Frontal cortex (tissue), 4 donors: ENCODE results near the gene SPTBN1. TPM values are rescaled to one million over a fixed set of nuclear protein-coding genes. Genes with fewer than 3 reads are reported as not detected.
A peak's percentile ranks its signal among the peaks of the same experiment; 100 is the strongest.

ENCODE experiments used
- DNase-seq, 2 donors: peaks; one replicate each; pipeline ENCODE4 v3.0.0; 2012; ENCODE audit warnings: low spot score in 2 of 2
- FAIRE-seq: peaks from 2 replicates; lab custom pipeline; 2012; peaks lifted over from hg19 to GRCh38; lab: Jason Lieb, UNC
- total RNA-seq: library from RNA; depleted of rRNA; stranded (reverse); fragments of >200 nt; gene quantifications from one replicate; pipeline ENCODE4 v1.2.3, GENCODE V29; 2014
- donor health status: control.
- donor health status: control.
- donor health status: control.

SPTBN1 gene
- total RNA-seq, 1 donor from 2014 or later, result 449 TPM

DNA sequence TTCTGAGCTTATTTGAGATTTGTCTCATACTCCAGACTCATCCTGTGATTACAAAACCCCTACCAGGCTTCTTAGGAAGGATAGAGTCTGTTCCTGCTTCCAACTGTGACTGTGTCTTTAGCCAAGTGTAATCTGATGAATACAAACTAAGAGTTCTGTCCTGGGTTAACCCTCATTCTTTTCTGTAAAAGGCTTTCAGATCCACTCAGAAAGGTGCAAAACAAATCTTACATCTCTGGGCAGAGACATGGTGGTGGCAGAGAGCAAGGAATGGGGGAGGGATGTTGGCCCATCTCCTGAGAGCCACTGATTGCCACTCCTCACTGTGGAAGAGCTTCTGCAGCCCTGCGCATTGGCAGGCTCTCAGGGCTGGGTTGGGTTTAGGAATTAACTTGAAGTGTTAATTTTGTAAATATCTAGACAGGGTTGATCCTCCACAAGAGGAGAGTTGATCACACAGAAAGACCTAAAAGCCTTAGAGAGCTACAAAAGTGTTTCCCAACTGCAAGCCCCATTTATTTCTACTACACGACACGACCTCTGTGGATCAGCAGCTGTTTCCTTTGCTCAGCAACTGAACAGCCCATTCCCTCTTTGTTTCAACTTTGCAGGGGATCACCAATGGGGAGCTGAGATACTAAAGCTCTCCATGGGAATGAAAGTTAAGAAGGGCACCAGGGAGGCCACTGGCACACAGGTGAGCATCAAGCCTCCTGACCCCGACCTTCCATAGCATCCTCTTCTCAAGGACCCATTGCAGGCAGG is 23.7 kb upstream of the SPTBN1 start:
- DNase-seq, result no peak
- FAIRE-seq, result no peak

DNA sequence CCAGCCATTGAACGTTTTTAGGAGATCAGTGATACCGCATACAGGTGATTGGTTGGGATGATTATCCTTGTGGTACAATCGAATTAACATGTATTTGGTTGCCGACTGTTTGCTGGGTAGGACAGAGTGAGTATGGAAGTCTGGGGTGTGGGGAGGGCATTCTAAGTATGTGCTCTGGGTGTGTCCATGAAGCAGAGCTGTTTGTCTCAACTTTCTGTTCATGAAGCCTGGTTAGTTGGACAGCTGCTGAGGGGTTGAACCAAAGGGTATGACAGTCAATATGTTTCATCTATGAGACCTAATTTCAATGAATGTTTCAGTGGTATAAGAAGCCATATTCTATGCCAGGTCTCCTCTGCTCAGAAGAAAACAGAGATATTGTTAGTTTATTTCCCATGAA is 21.9 kb upstream of the SPTBN1 start:
- DNase-seq (no peak), FAIRE-seq (no peak)

DNA sequence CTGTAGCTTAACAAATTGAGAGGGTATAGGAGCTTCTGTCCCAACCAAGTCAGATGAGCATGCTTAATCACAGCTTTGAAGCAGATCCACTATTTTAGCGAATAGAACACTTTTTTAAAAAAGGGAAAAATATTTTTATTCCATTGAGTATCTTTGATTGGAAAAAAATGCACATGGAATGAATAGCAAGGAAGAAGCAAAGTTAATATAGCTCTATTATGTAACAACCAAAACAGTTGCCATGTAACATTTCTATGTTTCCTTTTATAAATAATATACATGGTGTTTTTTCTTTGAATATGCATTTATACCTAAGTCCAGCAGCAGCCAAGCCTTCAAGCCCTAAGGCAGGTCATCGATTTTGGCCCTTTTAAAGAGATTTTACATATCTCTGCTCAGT is 21.4 kb upstream of the SPTBN1 start:
- FAIRE-seq (no peak), DNase-seq (no peak)

DNA sequence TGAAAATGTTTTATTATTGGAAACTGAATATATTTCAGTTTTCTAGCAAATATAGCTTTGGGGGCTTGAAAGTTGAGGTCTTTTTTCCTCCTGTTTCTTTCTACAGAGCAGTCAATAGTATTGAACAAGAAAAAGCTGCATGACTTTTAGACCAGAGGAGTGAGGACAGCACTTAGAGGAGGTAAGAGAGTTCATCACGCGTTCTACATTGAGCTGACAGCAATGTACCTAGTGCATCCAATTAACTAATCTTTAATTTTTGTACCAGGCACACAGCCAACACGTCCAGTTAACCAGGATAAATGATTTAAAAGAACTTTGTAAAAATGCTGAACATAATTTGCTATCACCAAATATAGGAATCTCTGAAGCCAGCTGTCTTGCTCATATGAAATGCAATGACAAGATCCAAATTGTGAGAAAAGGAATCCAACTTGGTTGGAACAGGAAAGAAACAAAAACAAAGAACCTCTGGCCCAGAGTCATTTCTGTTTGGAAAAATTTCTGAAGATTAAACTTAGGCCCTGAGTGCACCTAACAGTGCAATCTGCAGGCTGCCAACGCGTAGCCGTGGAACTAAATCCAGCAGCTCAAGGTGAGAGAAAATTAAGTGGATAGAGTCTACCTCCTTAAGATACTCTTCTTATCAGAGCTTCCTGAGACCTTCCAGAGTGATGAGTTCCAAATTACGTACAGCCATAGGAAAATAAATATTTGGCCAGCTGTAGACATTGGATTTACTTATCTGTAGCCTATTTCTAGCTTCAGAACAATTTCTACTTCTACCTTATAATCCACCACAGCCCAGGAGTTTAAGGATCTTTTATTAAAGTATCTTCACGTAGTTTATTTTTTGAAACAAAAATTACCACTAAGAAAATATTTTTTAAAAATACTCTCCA is 20.6 kb upstream of the SPTBN1 start:
- no peak for FAIRE-seq
- no peak for DNase-seq

DNA sequence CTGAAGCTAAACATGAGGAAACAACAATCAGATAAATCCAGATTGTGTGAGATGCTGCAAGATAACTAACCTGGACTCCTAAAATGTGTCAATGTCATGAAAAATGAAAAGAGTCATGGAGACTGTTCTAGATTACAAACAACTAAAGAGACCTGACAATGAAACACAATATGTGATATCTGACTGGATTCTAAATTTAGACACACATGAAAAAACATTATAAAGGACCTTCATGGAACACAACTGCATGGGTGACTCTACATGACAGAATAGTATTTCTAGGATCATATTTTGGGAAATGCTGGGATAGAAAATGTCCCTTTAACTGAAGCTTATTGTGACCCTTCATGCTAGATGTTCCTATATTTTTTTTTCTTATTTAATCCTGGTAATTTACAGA is 18.5 kb upstream of the SPTBN1 start:
- DNase-seq, result no peak
- FAIRE-seq, result no peak

DNA sequence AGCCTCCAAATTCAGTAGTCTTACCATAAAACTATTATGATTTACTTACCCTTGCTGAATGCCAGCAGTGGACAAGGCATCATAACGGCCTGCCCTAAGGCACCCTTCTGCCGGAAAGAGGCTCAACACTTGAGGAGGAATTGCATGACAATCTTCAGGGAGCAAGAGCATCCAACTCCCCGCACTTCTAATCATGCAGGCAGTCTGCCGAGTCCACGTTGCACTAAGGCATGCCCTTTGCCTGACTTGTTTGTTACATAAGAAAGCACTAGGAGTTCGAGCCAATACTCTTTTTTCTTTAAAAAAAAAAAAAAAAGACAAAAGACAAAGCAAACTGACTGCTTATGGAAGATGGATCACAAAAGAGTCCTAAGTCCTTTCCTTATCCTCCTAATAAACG is 17.9 kb upstream of the SPTBN1 start:
- DNase-seq, result no peak
- FAIRE-seq, result no peak

DNA sequence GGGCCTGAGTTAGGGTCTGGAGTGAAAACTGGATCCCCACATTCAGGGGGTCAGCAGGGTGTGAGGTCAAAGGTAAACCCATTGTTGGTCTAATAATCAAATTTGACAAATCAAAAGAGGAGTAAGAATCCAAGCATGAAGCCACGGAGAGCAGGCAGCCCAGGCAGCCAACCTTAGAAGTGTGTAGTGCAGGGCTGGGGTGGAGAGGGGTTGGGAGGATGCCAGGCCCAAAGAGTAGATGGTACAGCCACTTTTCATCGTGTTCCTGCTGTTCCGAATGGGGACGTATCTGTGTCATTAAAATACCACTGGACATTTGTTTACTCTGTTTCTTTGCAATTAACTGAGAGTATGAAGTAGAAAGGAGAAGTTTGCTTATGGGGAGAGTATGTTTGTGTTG is 16.5 kb upstream of the SPTBN1 start:
- DNase-seq, result no peak
- FAIRE-seq, result no peak

DNA sequence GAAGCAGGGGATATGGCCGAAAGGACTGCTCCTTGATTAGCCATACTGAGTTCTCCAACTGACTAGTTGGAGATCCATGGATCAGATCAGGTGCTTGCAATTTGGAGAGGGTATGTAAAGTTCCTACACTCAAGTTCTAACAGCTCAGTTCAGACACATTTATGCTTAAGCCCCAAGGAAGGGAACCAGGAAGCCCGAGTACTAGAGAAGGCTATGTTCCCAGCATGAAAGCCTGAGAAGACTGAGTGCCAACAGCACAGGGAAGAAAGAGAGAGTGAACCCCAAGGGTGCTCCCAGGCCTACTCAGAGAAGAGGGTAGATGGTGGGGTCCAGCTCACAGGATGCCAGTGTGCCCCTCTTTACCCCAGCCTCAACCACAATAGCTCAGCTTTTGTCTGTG is 16.1 kb upstream of the SPTBN1 start:
- FAIRE-seq (no peak), DNase-seq (no peak)

DNA sequence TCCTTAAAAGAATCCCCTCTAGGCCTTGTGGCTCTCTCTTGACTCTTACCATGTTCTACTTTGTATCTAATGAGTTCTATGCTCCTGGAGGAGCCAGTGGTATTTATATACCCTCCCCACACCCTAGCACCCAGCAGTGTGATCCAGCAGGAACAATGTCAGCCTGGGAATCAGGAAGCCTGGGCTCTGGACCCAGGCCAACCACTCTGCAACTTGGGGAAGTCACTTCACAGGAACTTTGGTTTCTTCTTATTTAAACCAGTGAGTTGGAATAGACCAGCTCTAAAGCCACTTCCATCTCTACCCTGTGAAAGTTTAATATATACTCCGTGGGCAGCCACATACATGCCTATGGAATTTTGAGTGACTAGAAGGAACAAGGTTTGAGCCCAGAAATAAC is 11.6 kb upstream of the SPTBN1 start:
- no peak for DNase-seq
- FAIRE-seq, result no peak

DNA sequence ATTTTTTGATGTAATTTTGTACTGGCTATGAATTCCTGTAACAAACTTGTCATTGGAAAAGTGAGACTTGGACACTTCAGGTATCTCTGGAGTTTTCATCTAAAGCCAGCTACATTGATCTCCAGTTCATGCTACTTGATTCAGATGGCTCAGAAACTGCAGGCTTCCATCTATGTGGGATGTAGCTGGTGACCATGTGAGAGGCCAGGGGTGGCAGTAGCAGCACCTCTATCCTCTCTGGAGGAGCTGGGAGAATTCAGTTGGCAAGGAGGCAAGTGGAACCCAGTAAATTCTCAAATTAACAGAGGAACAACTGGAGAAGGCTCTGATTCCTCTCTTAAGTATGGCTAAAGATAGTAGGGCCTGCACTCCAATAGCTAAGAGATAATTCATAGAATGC is 10.0 kb upstream of the SPTBN1 start:
- FAIRE-seq, result no peak

DNA sequence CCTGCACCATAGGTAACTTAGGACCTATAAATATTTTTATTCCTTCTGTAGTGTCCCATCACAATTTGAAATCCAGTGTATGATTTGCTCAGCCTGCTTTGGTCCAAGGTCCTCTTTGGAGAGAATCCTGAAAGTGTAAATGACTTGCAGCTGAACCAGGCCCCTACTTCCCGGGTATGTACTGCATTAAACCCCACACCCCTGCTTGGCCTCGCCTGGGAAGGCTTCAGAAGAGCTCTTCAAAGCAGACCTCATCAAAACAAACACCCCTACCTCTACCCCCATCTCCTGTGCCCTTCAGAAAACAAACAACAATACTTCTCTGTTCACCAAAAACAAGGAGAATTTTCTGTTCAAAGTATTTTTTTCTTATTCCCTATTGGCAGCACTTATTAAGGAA is 9.5 kb upstream of the SPTBN1 start:
- FAIRE-seq (no peak), DNase-seq (no peak)

More for the DNA sequence above, 10.0 kb upstream of the SPTBN1 start:
- no peak for DNase-seq

DNA sequence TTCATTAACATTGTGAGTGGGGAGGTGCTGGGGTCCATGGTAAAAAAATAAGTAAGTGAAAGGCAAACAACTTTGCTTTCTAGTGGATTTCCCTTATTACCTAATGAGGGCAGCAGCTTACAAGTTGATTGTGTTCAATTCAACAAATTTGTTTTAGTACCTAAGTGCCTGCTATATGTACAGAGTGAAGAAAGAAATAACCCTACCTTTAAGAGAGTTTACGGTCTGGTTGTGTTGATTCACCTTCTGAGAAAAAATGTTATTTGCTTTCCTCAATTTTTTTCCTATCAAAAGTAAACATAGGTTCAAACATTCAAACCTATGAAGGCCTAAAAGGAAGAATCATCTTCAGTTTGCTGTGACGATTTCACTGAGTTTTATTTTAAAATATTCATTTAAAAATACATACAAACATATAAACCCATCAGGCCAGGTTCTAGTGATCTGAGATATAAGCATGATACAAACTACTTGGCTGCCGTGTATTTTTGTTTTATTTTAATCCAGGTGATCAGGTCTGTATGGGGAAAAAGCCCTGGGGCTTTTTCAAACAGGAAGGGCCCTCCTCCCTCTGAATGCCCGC is 1.5 kb upstream of the SPTBN1 start:
- FAIRE-seq (no peak), DNase-seq (no peak)

DNA sequence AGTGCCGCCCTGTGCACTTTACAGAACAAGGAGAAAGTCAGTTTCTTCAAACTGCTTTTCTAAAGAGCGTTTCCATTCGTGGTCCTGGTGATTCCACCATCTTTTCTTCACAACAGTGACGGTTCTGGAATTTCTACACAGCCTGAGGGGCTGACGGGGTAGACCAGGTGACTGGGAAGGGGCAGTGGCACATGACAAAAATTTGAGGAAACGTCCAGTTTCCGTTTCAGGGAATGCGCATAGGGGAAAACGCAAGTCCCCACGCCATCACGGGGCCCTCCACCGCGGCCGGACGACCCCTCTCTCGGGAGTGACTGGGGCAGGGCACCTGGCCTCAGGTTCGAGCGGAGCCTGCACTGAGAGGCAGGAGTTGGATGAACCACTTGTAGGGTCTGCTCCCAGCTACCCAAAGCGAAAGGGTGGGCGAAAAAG is 980 bp upstream of the SPTBN1 start:
- DNase-seq (no peak), FAIRE-seq (no peak)

DNA sequence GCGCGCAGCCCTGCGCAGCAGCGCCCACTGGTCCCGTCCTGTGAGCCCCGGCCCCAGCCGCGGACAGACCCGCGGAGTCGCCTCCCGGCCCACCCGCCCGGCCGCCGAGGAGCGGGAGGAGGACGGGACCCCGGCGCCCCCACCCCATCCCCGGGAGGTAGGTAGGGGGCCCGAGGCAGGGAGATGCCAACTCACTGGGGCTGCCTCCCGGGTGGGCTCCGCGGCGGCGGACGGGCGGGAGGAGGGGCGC is 160 bp downstream of the SPTBN1 start:
- FAIRE-seq, result no peak
- no peak for DNase-seq

DNA sequence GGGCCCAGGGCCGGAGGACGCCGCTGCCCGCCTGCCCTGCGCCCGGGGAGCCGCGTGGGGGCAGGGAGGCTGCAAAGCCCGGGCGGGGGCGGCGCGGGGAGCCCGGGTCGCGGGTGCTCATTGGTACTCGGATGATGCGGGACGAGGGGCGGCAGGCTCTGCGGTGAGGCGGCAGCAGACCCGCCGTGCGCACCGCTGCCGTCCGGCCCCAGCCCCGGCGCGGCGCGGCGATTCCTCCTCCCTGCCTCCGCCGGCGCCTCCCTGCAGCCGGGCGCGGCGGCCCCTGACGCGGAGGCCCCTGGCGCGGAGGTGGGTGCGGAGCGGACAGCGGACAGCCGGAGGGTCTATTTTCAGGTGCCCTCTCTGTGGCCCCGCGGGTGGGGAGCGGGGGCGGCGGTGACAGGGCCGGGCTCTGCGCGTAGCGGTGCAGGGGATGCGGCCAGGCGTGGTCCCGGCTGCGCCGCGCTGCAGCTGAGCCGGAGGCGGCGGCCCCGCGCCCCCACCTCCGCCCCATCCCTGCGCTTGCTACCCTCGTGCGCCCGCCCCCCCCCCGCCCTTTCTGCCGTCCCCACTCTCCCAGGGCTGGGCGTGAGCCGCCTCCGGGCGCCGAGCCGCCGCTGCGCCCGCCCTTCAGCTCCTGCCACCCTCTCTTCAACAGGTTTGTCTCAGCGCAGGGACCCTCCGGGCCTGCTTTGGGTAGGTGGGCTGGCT is 640 bp downstream of the SPTBN1 start:
- DNase-seq (peak; percentile 52 to 74), FAIRE-seq (no peak)

DNA sequence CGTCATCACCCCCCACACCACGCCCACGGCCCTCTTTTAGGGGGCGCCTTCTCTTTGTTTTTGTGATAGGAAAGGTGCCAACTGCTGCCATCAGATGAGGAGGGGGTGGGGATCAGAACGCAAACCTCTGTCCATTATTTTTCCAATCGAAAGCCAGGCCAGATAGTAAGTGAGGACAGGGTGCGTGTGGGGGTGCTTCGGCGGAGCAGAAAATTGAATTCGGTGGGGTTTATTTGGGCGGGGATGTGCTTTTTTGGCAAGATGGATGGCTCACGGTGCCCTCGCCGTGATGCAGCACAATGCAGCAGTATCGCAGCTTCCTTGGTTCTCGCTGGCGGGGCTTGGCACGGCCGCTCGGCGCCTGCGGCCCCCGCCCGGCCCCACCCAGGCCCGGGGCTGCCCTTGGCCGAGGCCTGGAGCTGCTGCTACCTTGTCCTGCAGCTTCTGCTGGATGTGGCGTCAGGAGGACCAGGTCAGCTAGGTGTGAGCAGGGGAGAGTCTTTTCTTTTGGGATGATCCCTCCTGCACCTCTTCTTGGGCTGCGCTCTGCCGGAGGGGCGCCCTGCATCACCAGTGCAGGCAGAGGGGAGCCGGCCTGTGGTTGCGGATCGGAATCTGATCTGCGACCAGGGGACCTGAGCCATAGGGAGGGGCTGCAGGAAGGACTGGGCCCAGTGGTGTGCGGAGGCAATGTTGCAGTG is 1.3 kb downstream of the SPTBN1 start:
- FAIRE-seq, result no peak
- peak in 1 of 2 donors; percentile 50 for DNase-seq

DNA sequence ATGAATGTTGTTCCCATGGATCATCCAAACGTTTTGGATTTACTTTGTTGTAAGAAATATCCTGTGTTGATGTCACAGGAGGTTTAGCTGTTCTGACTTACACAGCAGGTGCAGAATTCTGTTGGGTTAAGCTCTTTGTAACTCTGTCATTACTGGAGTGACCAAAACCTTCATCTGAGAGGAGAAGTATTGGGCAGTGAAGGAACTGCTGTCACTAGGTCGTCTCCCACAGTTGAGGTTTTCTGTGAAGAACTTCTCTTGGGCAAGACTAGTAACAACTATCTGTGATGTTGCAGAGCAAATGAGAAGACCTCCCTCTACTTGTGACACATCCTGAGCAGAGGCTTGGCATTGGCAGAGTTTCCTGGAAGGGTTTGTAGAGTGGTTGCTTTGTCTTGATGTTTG is 2.9 kb downstream of the SPTBN1 start:
- no peak for DNase-seq
- no peak for FAIRE-seq

DNA sequence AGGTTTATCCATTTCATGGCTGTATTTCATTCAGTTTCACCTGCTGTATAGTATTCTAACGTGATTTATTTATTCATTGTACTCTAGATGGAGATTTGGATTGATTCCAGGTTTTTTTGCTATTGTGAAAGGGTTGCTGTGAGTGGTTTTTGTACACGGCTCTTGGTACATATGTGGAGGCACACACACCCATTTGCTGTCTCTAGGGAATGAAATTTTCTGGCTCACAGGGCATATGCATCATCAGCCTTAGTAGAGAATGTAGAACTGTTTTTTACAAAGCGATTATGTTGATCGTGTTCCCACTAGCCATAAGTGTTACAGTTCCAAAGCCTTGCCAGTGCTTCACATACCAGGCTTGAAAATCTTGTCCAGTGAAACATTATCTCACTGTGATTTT is 5.1 kb downstream of the SPTBN1 start:
- FAIRE-seq (no peak), DNase-seq (no peak)

DNA sequence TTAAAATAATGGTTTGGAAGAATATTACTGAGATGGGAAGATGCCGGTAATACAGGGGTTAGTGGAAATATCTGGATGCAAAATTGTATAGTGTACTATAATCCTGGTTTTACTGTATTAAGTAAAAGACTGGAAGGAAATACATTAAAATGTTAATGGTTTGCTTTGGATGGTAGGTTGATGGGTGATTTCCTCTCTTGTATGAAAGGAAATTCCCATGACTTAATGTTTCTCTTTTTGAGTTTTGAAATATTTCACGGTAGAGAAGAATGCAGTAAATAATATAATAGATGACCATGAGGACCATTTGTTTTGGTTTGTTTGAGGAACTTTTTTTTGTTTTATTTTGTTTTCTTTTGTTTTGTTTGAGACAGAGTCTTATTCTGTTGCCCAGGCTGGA is 8.2 kb downstream of the SPTBN1 start:
- no peak for FAIRE-seq
- no peak for DNase-seq

DNA sequence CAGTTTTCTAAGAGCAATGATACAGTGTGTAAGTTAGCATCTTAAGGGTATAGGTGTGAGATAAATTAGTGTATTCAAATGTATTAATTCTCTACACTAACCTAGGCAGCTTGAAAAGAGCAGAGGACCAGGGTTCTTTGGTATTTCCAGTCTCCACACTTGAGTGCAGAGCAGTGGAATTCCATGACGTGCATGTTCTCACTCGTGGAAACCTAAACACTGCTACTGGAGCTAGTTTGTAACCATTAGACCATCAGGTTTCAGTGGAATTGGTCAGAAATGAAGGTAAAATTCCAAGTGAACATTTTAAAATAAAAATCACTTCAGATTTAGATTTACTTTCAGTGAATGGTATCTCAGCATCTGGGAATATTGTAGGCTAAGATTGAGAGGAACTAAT is 9.0 kb downstream of the SPTBN1 start:
- DNase-seq, result no peak

More for the DNA sequence above, 9.0 kb downstream of the SPTBN1 start:
- no peak for FAIRE-seq
